IMR-90 (cell line): ENCODE results near the gene S100A12. TPM values are rescaled to one million over a fixed set of nuclear protein-coding genes. Genes with fewer than 3 reads are reported as not detected.

Experiments
- ATAC-seq: fragments of 200-7000 bp; cut with Tn5 transposase; 2 replicates; pipeline ENCODE4 v1.9.1; 2020; ENCODE audit warnings: low read depth, mild to moderate bottlenecking, moderate library complexity
- BruUV-seq: library from RNA; stranded (reverse); fragments of 400-500 nt; replicated peaks from 2 replicates; lab custom pipeline; 2021; lab: Mats Ljungman, UMichigan
- CTCF ChIA-PET: fragments of 300-600 bp; formaldehyde crosslinking; extraction: SDS; loops from one replicate; lab custom pipeline; 2021; ENCODE audit warnings: antibody characterized with exemption; lab: Yijun Ruan, JAX
- POLR2A ChIA-PET: fragments of 300-600 bp; sonication (Branson Sonifier 250); formaldehyde crosslinking; loops from one replicate; lab custom pipeline; 2022; ENCODE audit warnings: antibody characterized with exemption; ENCODE audit not compliant: unreplicated experiment; lab: Charles Lee
- DNase-seq: peaks from one replicate; pipeline ENCODE4 v3.0.0; 2013
- H2AFZ ChIP-seq: replicated peaks from 2 replicates; pipeline ENCODE3; 2013; ENCODE audit warnings: low read length, mild to moderate bottlenecking; ENCODE audit not compliant: poor library complexity
- H2AK5ac ChIP-seq: 2 replicates; pipeline ENCODE4 v1.6.1; 2013; ENCODE audit warnings: low read depth, low read length, inconsistent platforms
- H2AK9ac ChIP-seq: replicated peaks from 2 replicates; pipeline ENCODE3; 2013; ENCODE audit warnings: mild to moderate bottlenecking, low read depth, low read length, moderate library complexity; ENCODE audit not compliant: poor library complexity
- H2BK120ac ChIP-seq: 2 replicates; pipeline ENCODE4 v1.6.1; 2013; ENCODE audit warnings: low read depth, low read length, inconsistent platforms
- H2BK15ac ChIP-seq: 3 replicates; pipeline ENCODE4 v1.6.1; 2013; ENCODE audit warnings: low read depth, low read length, inconsistent platforms
- H2BK20ac ChIP-seq: 2 replicates; pipeline ENCODE4 v1.6.1; 2013; ENCODE audit warnings: low read depth, mild to moderate bottlenecking, inconsistent platforms, low read length, moderate library complexity
- H2BK5ac ChIP-seq: 2 replicates; pipeline ENCODE4 v1.6.1; 2013; ENCODE audit warnings: mild to moderate bottlenecking, low read depth, low read length, inconsistent platforms; ENCODE audit not compliant: poor library complexity, severe bottlenecking
- H3K14ac ChIP-seq: replicated peaks from 2 replicates; pipeline ENCODE4 v1.6.1; 2013; ENCODE audit warnings: low read depth, low read length, inconsistent platforms
- H3K18ac ChIP-seq: 2 replicates; pipeline ENCODE4 v1.6.1; 2013; ENCODE audit warnings: low read depth, low read length, control low read depth
- H3K23ac ChIP-seq: 2 replicates; pipeline ENCODE4 v1.6.1; 2013; ENCODE audit warnings: low read depth, low read length, inconsistent platforms
- H3K27ac ChIP-seq: 2 replicates; pipeline ENCODE4 v1.5.1; 2013; ENCODE audit warnings: mild to moderate bottlenecking, control low read depth, low read length; ENCODE audit not compliant: insufficient read depth
- H3K27me3 ChIP-seq: 2 replicates; pipeline ENCODE4 v1.6.1; 2013; ENCODE audit warnings: low read length; ENCODE audit not compliant: control insufficient read depth, insufficient read depth
- H3K36me3 ChIP-seq: 2 replicates; pipeline ENCODE4 v1.6.1; 2013; ENCODE audit warnings: low read length, mixed read lengths; ENCODE audit not compliant: control insufficient read depth, insufficient read depth
- H3K4ac ChIP-seq: 2 replicates; pipeline ENCODE4 v1.6.1; 2013; ENCODE audit warnings: low read depth, low read length, inconsistent platforms
- H3K4me1 ChIP-seq: 2 replicates; pipeline ENCODE4 v1.6.1; 2013; ENCODE audit warnings: low read length, mixed read lengths; ENCODE audit not compliant: control insufficient read depth, insufficient read depth
- H3K4me2 ChIP-seq: 2 replicates; pipeline ENCODE4 v1.6.1; 2013; ENCODE audit warnings: low read depth, mild to moderate bottlenecking, control low read depth, low read length, moderate library complexity
- H3K4me3 ChIP-seq: 2 replicates; pipeline ENCODE4 v1.5.1; 2013; ENCODE audit warnings: low read depth, mild to moderate bottlenecking, control low read depth, low read length, moderate library complexity; ENCODE audit not compliant: insufficient read depth
- H3K56ac ChIP-seq: 2 replicates; pipeline ENCODE4 v1.6.1; 2013; ENCODE audit warnings: low read length, inconsistent platforms; ENCODE audit not compliant: insufficient read depth; ENCODE audit errors: extremely low read depth
- H3K79me1 ChIP-seq, 2 experiments: 2 replicates each; pipeline ENCODE4 v1.6.1; 2013; ENCODE audit warnings: low read length in 2 of 2, inconsistent platforms in 1 of 2, low read depth in 1 of 2
- H3K9ac ChIP-seq: 2 replicates; pipeline ENCODE4 v1.6.1; 2013; ENCODE audit warnings: low read depth, low read length, control low read depth
- H3K9me1 ChIP-seq: 2 replicates; pipeline ENCODE4 v1.6.1; 2013; ENCODE audit warnings: low read length, inconsistent platforms; ENCODE audit not compliant: insufficient read depth
- H3K9me3 ChIP-seq: 2 replicates; pipeline ENCODE4 v1.6.1; 2013; ENCODE audit warnings: low read length; ENCODE audit not compliant: control insufficient read depth, insufficient read depth
- H4K20me1 ChIP-seq: 2 replicates; pipeline ENCODE4 v1.6.1; 2013; ENCODE audit warnings: low read length, inconsistent platforms; ENCODE audit not compliant: insufficient read depth
- H4K5ac ChIP-seq: 2 replicates; pipeline ENCODE4 v1.6.1; 2013; ENCODE audit warnings: mild to moderate bottlenecking, low read depth, low read length, control low read depth
- H4K8ac ChIP-seq, 2 experiments: 2 replicates each; pipeline ENCODE4 v1.6.1; 2013; ENCODE audit warnings: low read depth in 2 of 2, low read length in 2 of 2, control low read depth in 1 of 2, inconsistent platforms in 1 of 2
- H4K91ac ChIP-seq: 2 replicates; pipeline ENCODE4 v1.6.1; 2013; ENCODE audit warnings: low read depth, low read length, inconsistent platforms; ENCODE audit not compliant: insufficient read depth
- CEBPB ChIP-seq: IDR thresholded peaks from 2 replicates; pipeline ENCODE4 v1.6.1; 2012; ENCODE audit warnings: low read depth, low read length, improper control_type of control experiment
- CTCF ChIP-seq: conservative IDR thresholded peaks from 2 replicates; pipeline ENCODE4 v1.5.1; 2012; ENCODE audit warnings: mild to moderate bottlenecking, low read depth, low read length, improper control_type of control experiment
- ELK1 ChIP-seq: fragments of 150-350 bp; IDR thresholded peaks from 2 replicates; pipeline ENCODE4 v1.6.1; 2016; ENCODE audit warnings: low read depth, mild to moderate bottlenecking, low read length, moderate library complexity, borderline replicate concordance
- FOS ChIP-seq: fragments of 150-350 bp; IDR thresholded peaks from 2 replicates; pipeline ENCODE4 v1.6.1; 2016; ENCODE audit warnings: low read depth, low read length
- MAFK ChIP-seq: IDR thresholded peaks from 2 replicates; pipeline ENCODE4 v1.6.1; 2012; ENCODE audit warnings: low read depth, low read length, improper control_type of control experiment
- MAZ ChIP-seq: IDR thresholded peaks from 2 replicates; pipeline ENCODE4 v1.6.1; 2012; ENCODE audit warnings: low read depth, mild to moderate bottlenecking, low read length, improper control_type of control experiment, moderate library complexity, borderline replicate concordance
- MXI1 ChIP-seq: IDR thresholded peaks from 2 replicates; pipeline ENCODE4 v1.6.1; 2012; ENCODE audit warnings: low read depth, mild to moderate bottlenecking, low read length, moderate library complexity, borderline replicate concordance
- POLR2A ChIP-seq: IDR thresholded peaks from 2 replicates; pipeline ENCODE4 v1.6.1; 2012; ENCODE audit warnings: mild to moderate bottlenecking, low read depth, low read length
- RAD21 ChIP-seq: IDR thresholded peaks from 2 replicates; pipeline ENCODE4 v1.6.1; 2012; ENCODE audit warnings: low read length, improper control_type of control experiment
- RCOR1 ChIP-seq: IDR thresholded peaks from 2 replicates; pipeline ENCODE4 v1.6.1; 2012; ENCODE audit warnings: mild to moderate bottlenecking, low read length, improper control_type of control experiment; ENCODE audit not compliant: insufficient replicate concordance
- RFX5 ChIP-seq: IDR thresholded peaks from 2 replicates; pipeline ENCODE4 v1.8.0; 2012; ENCODE audit warnings: low read depth, mild to moderate bottlenecking, low read length, moderate library complexity
- WGBS, 2 experiments: methylation state at CpG; one replicate each; pipeline versions ENCODE4 v1.1.5 to v1.1.7; 2013; ENCODE audit warnings: missing lambda C conversion rate in 2 of 2; ENCODE audit not compliant: insufficient read length in 1 of 2; ENCODE audit errors: extremely low coverage in 2 of 2; 5-methylcytosine and 5-hydroxymethylcytosine counted together
- dilution Hi-C: fragments of 300-500 bp; cut with HindIII; formaldehyde crosslinking; loops from one replicate; pipeline ENCODE4 v1.14.3; 2018; ENCODE audit warnings: low sequenced_read_pairs; ENCODE audit not compliant: unreplicated experiment
- in situ Hi-C: fragments of 300-500 bp; cut with MboI; formaldehyde crosslinking; loops from 3 replicates; pipeline ENCODE4 v1.14.3; 2019; ENCODE audit warnings: low sequenced_read_pairs, inconsistent platforms, mixed read lengths
- intact Hi-C: fragments of 100-400 bp; cut with micrococcal nuclease; formaldehyde crosslinking; loops from 2 replicates; pipeline ENCODE4 v1.10.0; 2022
- polyA plus RNA-seq, 3 experiments: library from polyadenylated mRNA; depleted of rRNA; stranded (reverse); fragments of >200 nt; gene quantifications; 2 replicates each; pipeline ENCODE4 v1.2.3, GENCODE V29; 2012; ENCODE audit warnings: low replicate concordance in 1 of 3
- total RNA-seq: library from RNA; depleted of rRNA; stranded (reverse); fragments of >200 nt; gene quantifications from 2 replicates; pipeline ENCODE4 v1.2.3, GENCODE V29; 2012

The S100A12 gene
- total and polyA plus RNA-seq, 2 of the 4 experiments (the other 2 are of a cell fraction): not detected

- Histone ChIP-seq H2AFZ (no peak within 1 kb of the TSS), H3K4me1 (no peaks in the 10 kb centered on the region), H4K8ac (no peak within 1 kb of the TSS), H3K56ac (no peak within 1 kb of the TSS), H2BK20ac (no peak within 1 kb of the TSS), H3K18ac (no peak within 1 kb of the TSS), H3K9me1 (no peaks in the 10 kb centered on the region), H2BK5ac (no peak within 1 kb of the TSS), H4K91ac (no peak within 1 kb of the TSS), H3K27me3 (peaks cover 3% of the 10 kb centered on the region; the same call in 1 of the 2 replicates), H2BK120ac (no peak within 1 kb of the TSS), H2AK9ac (no peak within 1 kb of the TSS), H3K27ac (no peak within 1 kb of the TSS), H3K4ac (no peak within 1 kb of the TSS), H2AK5ac (no peak within 1 kb of the TSS), H3K4me3 (no peak within 1 kb of the TSS), H4K5ac (no peak within 1 kb of the TSS), H3K9me3 (no peaks in the 10 kb centered on the region), H2BK15ac (no peak within 1 kb of the TSS), H4K20me1 (no peaks in the 10 kb centered on the region), H3K79me1 (no peaks in the 10 kb centered on the region), H3K36me3 (no peaks in the 10 kb centered on the region), H3K4me2 (no peak within 1 kb of the TSS), H3K14ac (no peak within 1 kb of the TSS), H3K23ac (no peak within 1 kb of the TSS), H3K9ac (no peak within 1 kb of the TSS)
- in situ Hi-C loops: no loop called here
- no CpG with 5 or more reads among the region's 7 CpGs for WGBS, 2 experiments
- CTCF ChIA-PET: no interaction called here
- POLR2A ChIA-PET: no interaction called here
- no peak for TF ChIP-seq RFX5
- no peak for TF ChIP-seq POLR2A
- TF ChIP-seq CTCF: no peak
- no peak for TF ChIP-seq MAZ
- no peak for TF ChIP-seq FOS
- TF ChIP-seq MAFK: no peak
- TF ChIP-seq MXI1: no peak
- TF ChIP-seq RCOR1: no peak
- TF ChIP-seq RAD21: no peak
- TF ChIP-seq CEBPB: no peak
- no peak for TF ChIP-seq ELK1
- ATAC-seq: no peak
- DNase-seq: no peak
- dilution Hi-C loops: no loop called here
- BruUV-seq: no TSS peak
- intact Hi-C loops: no loop called here
Observed at GRCh38 chr1:153390938-153391710, 15.7 kb upstream of the S100A12 start, which contains the start of gene S100A8. TSS of gene S100A8 (minus strand) at chr1:153391073. CDS start at chr1:153390535, 538 bp downstream.
